ENCODE results near the gene GOLT1B. TPM values are rescaled to one million over a fixed set of nuclear protein-coding genes. Genes with fewer than 3 reads are reported as not detected.

Gene GOLT1B
- total RNA-seq, 4 donors from 2014 or later, result 13.6 to 25.1 (median 19.6) TPM

GRCh38 chr12:21558100-21558679 lies 56.6 kb downstream of the GOLT1B start:
- 82 to 89% methylated on average over 9 of the region's 9 CpGs for WGBS, 2 donors
- intact Hi-C loops (cut with DNase I; ENCODE audit: low total_unique reads), result no loop called here
- no peak for TF ChIP-seq CTCF (IDR thresholded peaks at IDR 0.05)
- no peak for TF ChIP-seq POLR2A (IDR thresholded peaks at IDR 0.05)
- no peak overlapping the region for H3K4me3 ChIP-seq (ENCODE audit: low read depth, poor library complexity, severe bottlenecking)
- no peak for DNase-seq (ENCODE audit: low spot score in 2 of 2)

- no peak overlapping the region for H3K4me3 ChIP-seq (ENCODE audit: low read depth, poor library complexity, severe bottlenecking)
- DNase-seq (ENCODE audit: low spot score in 2 of 2), result no peak
- no peak for TF ChIP-seq POLR2A (IDR thresholded peaks at IDR 0.05)
- TF ChIP-seq CTCF (IDR thresholded peaks at IDR 0.05), result no peak
- WGBS, 2 donors, result 65 to 72% methylated on average over 7 of the region's 7 CpGs
- intact Hi-C loops (cut with DNase I; ENCODE audit: low total_unique reads), result no loop called here
Measured at GRCh38 chr12:21559855-21560569, 58.4 kb downstream of the GOLT1B start.

- DNase-seq (ENCODE audit: low spot score in 2 of 2), result no peak
- intact Hi-C loops (cut with DNase I; ENCODE audit: low total_unique reads), result no loop called here
- TF ChIP-seq CTCF (IDR thresholded peaks at IDR 0.05), result no peak
- TF ChIP-seq POLR2A (IDR thresholded peaks at IDR 0.05), result no peak
- WGBS, 2 donors, result 25 to 31% methylated on average over 2 of the region's 2 CpGs
- H3K4me3 ChIP-seq (ENCODE audit: low read depth, poor library complexity, severe bottlenecking), result no peak overlapping the region
Measured at GRCh38 chr12:21561158-21561557, 59.6 kb downstream of the GOLT1B start.

- intact Hi-C loops (cut with DNase I; ENCODE audit: low total_unique reads), result no loop called here
- no peak overlapping the region for H3K4me3 ChIP-seq (ENCODE audit: low read depth, poor library complexity, severe bottlenecking)
- WGBS, 2 donors, result 73 to 74% methylated on average over 2 of the region's 2 CpGs
- TF ChIP-seq CTCF (IDR thresholded peaks at IDR 0.05), result no peak
- TF ChIP-seq POLR2A (IDR thresholded peaks at IDR 0.05), result no peak
- DNase-seq (ENCODE audit: low spot score in 2 of 2), result no peak
Measured at GRCh38 chr12:21562859-21563258, 61.3 kb downstream of the GOLT1B start.

GRCh38 chr12:21566223-21566906 lies 64.8 kb downstream of the GOLT1B start:
- WGBS, 2 donors, result 89 to 91% methylated on average over 5 of the region's 5 CpGs
- TF ChIP-seq POLR2A (IDR thresholded peaks at IDR 0.05) (no peak), CTCF (IDR thresholded peaks at IDR 0.05) (no peak)
- intact Hi-C loops (cut with DNase I; ENCODE audit: low total_unique reads), result no loop called here
- H3K4me3 ChIP-seq (ENCODE audit: low read depth, poor library complexity, severe bottlenecking), result no peak overlapping the region
- DNase-seq (ENCODE audit: low spot score in 2 of 2), result no peak

All from lower leg skin (tissue), 4 donors.